HEK293 (cell line): ENCODE measurements around the gene OPCML.

Experiments
- CTCF ChIA-PET: fragments of 350-600 bp; formaldehyde crosslinking; extraction: SDS; loops from one replicate; lab custom pipeline; 2021; ENCODE audit warnings: antibody characterized with exemption; lab: Yijun Ruan, JAX
- POLR2A ChIA-PET: fragments of 300-600 bp; formaldehyde crosslinking; extraction: SDS; loops from one replicate; lab custom pipeline; 2020; ENCODE audit warnings: antibody characterized with exemption, inconsistent platforms; lab: Yijun Ruan, JAX
- H3K27ac ChIP-seq: fragments of 200-500 bp; sonication (Bioruptor generic); 2 replicates; pipeline ENCODE4 v1.5.1; 2014; ENCODE audit warnings: low read depth, low read length, control low read depth, inconsistent platforms; ENCODE audit errors: extremely low read depth
- H3K36me3 ChIP-seq, 2 experiments: fragments of 200-500 bp in 1 of 2; sonication (Bioruptor generic) in 1 of 2; 1 replicate in 1 of 2; 2 replicates in 1 of 2; pipeline ENCODE4 v1.5.1; 2014 to 2017; ENCODE audit warnings: inconsistent platforms in 2 of 2, low read length in 2 of 2; ENCODE audit not compliant: control insufficient read depth in 2 of 2, insufficient read depth in 1 of 2
- H3K4me1 ChIP-seq: fragments of 200-500 bp; sonication (Bioruptor generic); 2 replicates; pipeline ENCODE4 v1.5.1; 2014; ENCODE audit warnings: mild to moderate bottlenecking, low read length, inconsistent platforms; ENCODE audit not compliant: control insufficient read depth, insufficient read depth
- H3K4me3 ChIP-seq: 2 replicates; pipeline ENCODE4 v1.5.1; 2011; ENCODE audit warnings: low read depth, mild to moderate bottlenecking, control low read depth, low read length, moderate library complexity
- H3K9me3 ChIP-seq: fragments of 200-500 bp; sonication (Bioruptor generic); 2 replicates; pipeline ENCODE4 v1.5.1; 2014; ENCODE audit warnings: low read depth, low read length, inconsistent platforms; ENCODE audit not compliant: control insufficient read depth, insufficient read depth
- HOXD13 ChIP-seq: sonication (generic); formaldehyde crosslinking; IDR thresholded peaks from 2 replicates; pipeline ENCODE4 v1.8.0; 2022; ENCODE audit warnings: missing genetic modification reagents, borderline replicate concordance
- TCF7L2 ChIP-seq: IDR thresholded peaks from 2 replicates; pipeline ENCODE4 v1.6.1; 2011; ENCODE audit warnings: low read depth, mild to moderate bottlenecking, inconsistent platforms, low read length, moderate library complexity, borderline replicate concordance
- YY2 ChIP-seq: fragments of 450-650 bp; formaldehyde crosslinking; IDR thresholded peaks from 2 replicates; pipeline ENCODE4 v1.5.1; 2016; ENCODE audit warnings: missing biosample characterization, missing genetic modification characterization
- ZBTB10 ChIP-seq: fragments of 450-650 bp; formaldehyde crosslinking; IDR thresholded peaks from 2 replicates; pipeline ENCODE4 v1.5.1; 2016; ENCODE audit warnings: missing biosample characterization, missing genetic modification characterization
- ZNF140 ChIP-seq: fragments of 450-650 bp; formaldehyde crosslinking; IDR thresholded peaks from 2 replicates; pipeline ENCODE4 v1.5.1; 2016; ENCODE audit warnings: missing biosample characterization, missing genetic modification characterization
- ZNF19 ChIP-seq: fragments of 450-650 bp; formaldehyde crosslinking; IDR thresholded peaks from 2 replicates; pipeline ENCODE4; 2016; ENCODE audit warnings: missing biosample characterization, missing genetic modification characterization, low read depth
- ZNF274 ChIP-seq, 2 experiments: fragments of 200-500 bp in 1 of 2; fragments of 450-650 bp in 1 of 2; sonication (Bioruptor generic) in 1 of 2; formaldehyde crosslinking in 1 of 2; IDR thresholded peaks; 2 replicates each; pipeline versions ENCODE4 v1.5.1 to v1.6.1; 2014 to 2016; ENCODE audit warnings: borderline replicate concordance in 1 of 2, inconsistent platforms in 1 of 2, low read length in 1 of 2, missing biosample characterization in 1 of 2, missing genetic modification characterization in 1 of 2
- ZNF335 ChIP-seq: fragments of 450-650 bp; formaldehyde crosslinking; conservative IDR thresholded peaks from 2 replicates; pipeline ENCODE4 v1.5.1; 2016; ENCODE audit warnings: missing biosample characterization, missing genetic modification characterization
- ZNF391 ChIP-seq: fragments of 450-650 bp; formaldehyde crosslinking; IDR thresholded peaks from 2 replicates; pipeline ENCODE4 v1.5.1; 2016; ENCODE audit warnings: low read depth, missing biosample characterization, missing genetic modification characterization, borderline replicate concordance
- ZNF473 ChIP-seq: fragments of 450-650 bp; formaldehyde crosslinking; IDR thresholded peaks from 2 replicates; pipeline ENCODE4 v1.5.1; 2017; ENCODE audit warnings: missing biosample characterization, missing genetic modification characterization
- ZNF48 ChIP-seq: fragments of 450-650 bp; formaldehyde crosslinking; IDR thresholded peaks from 2 replicates; pipeline ENCODE4 v1.5.1; 2016; ENCODE audit warnings: missing biosample characterization, missing genetic modification characterization
- ZNF558 ChIP-seq: fragments of 450-650 bp; formaldehyde crosslinking; IDR thresholded peaks from 2 replicates; pipeline ENCODE4 v1.5.1; 2016; ENCODE audit warnings: missing biosample characterization, missing genetic modification characterization
- ZNF561 ChIP-seq: fragments of 450-650 bp; IDR thresholded peaks from 2 replicates; pipeline ENCODE4 v1.5.1; 2018; ENCODE audit warnings: missing biosample characterization, missing genetic modification characterization, borderline replicate concordance
- ZNF837 ChIP-seq: fragments of 450-650 bp; formaldehyde crosslinking; IDR thresholded peaks from 2 replicates; pipeline ENCODE4 v1.5.1; 2016; ENCODE audit warnings: missing biosample characterization, missing genetic modification characterization
- TF ChIP-seq, protein P1 (sequence below): fragments of 450-650 bp; formaldehyde crosslinking; conservative IDR thresholded peaks from 2 replicates; pipeline ENCODE4 v1.5.1; 2016; ENCODE audit warnings: low read depth, missing biosample characterization, missing genetic modification characterization
- TF ChIP-seq, protein P2 (sequence below): fragments of 450-650 bp; formaldehyde crosslinking; IDR thresholded peaks from 2 replicates; pipeline ENCODE4 v1.5.1; 2016; ENCODE audit warnings: missing biosample characterization, missing genetic modification characterization
- TF ChIP-seq, protein P3 (sequence below): fragments of 450-650 bp; formaldehyde crosslinking; IDR thresholded peaks from 2 replicates; pipeline ENCODE4 v1.5.1; 2017; ENCODE audit warnings: missing biosample characterization, missing genetic modification characterization

Gene OPCML

DNA sequence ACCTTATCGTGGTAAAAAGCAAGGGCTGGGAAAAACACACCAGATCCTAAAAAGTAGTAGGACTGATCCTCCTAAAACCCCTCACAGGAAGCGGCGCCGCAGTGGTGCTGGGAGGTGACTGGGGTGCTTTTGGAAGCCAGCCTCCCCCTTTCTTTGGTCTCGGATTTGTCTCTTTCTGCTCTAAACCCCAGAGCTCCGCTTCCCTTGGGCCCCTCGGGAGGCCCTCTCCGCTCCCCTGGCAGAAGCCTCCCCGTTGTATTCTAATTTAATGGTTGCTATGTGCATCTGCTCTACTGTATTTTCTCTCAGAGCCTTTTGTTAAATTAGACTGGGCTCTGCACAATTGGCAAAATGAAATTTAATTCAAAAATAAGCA lies 587.7 kb downstream of the OPCML start:
- Histone ChIP-seq H3K4me1 (no peaks in the 10 kb centered on the region), H3K27ac (no peak overlapping the region), H3K4me3 (no peak overlapping the region), H3K9me3 (no peaks in the 10 kb centered on the region), H3K36me3 (no peaks in the 10 kb centered on the region)
- POLR2A ChIA-PET, result no interaction called here
- TF ChIP-seq HOXD13 (CRISPR knock-in tag) (no peak), ZNF274 (IDR thresholded peaks at IDR 0.05; ENCODE audit: low read length) (no peak), ZNF274 (tag by site-specific recombination; IDR thresholded peaks at IDR 0.05; ENCODE audit: borderline replicate concordance) (no peak), ZBTB10 (tag by site-specific recombination) (no peak), ZNF561 (tag by site-specific recombination) (no peak), ZNF837 (tag by site-specific recombination) (no peak), ZNF140 (tag by site-specific recombination) (no peak), ZNF19 (tag by site-specific recombination) (no peak)
- TF ChIP-seq, protein P1, sequence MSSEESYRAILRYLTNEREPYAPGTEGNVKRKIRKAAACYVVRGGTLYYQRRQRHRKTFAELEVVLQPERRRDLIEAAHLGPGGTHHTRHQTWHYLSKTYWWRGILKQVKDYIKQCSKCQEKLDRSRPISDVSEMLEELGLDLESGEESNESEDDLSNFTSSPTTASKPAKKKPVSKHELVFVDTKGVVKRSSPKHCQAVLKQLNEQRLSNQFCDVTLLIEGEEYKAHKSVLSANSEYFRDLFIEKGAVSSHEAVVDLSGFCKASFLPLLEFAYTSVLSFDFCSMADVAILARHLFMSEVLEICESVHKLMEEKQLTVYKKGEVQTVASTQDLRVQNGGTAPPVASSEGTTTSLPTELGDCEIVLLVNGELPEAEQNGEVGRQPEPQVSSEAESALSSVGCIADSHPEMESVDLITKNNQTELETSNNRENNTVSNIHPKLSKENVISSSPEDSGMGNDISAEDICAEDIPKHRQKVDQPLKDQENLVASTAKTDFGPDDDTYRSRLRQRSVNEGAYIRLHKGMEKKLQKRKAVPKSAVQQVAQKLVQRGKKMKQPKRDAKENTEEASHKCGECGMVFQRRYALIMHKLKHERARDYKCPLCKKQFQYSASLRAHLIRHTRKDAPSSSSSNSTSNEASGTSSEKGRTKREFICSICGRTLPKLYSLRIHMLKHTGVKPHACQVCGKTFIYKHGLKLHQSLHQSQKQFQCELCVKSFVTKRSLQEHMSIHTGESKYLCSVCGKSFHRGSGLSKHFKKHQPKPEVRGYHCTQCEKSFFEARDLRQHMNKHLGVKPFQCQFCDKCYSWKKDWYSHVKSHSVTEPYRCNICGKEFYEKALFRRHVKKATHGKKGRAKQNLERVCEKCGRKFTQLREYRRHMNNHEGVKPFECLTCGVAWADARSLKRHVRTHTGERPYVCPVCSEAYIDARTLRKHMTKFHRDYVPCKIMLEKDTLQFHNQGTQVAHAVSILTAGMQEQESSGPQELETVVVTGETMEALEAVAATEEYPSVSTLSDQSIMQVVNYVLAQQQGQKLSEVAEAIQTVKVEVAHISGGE (tag by site-specific recombination), result no peak
- CTCF ChIA-PET, result interaction anchor here (0.6 kb wide), 1 partner anchor 100 kb away, joined by 7 read pairs; no protein-coding TSS in a partner anchor

DNA sequence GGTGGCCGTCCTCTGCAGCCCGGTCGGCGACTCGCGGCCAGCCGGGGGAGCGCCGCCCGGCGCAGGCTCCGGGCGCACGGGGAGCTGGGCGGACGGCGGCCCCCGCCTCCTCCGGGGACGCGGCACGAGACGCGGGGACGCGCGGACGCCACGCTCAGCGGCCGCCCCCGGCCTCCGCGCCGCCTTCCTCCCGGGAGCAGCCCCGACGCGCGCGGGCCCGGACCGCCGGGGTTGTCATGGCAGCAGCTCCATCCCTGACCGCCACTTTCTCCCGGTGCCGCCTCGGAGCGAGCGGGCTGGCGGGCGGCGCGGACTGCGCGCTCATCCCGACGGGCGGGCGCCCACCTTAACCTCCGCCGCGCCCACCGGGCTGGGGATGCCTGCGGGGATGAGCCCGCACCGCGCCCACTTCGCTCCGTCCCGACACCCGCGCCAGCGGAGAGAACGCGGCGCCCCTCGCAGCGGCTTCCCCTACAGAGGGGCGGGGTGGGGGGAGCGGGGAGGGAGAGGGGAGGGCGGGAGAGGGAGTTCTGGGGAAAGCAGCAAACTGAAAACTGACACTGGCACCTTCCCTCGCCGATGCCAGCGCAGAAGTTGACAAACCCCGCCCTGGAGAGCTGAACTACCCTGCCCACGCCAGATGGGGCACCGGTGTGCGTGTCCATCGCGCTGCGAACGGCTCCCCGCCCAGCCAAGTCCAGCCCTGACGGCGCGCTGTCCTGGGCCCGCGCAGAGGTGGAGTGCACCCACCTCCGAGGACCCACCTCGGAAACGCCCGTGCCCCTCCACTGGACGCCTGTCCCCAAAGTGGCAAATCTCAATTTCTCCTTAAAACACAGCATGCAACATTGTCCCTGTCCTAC lies 588.4 kb downstream of the OPCML start:
- ChIA-PET POLR2A (no interaction called here), CTCF (interaction anchor here (0.6 to 5.1 kb wide), 6 partner anchors 7 to 1249 kb away, joined by 3 to 22 read pairs (median 5); no protein-coding TSS in a partner anchor)

More for the DNA sequence above, 588.4 kb downstream of the OPCML start:
- Histone ChIP-seq H3K4me1 (no peaks in the 10 kb centered on the region), H3K4me3 (peak overlapping the region; percentile 36), H3K27ac (no peak overlapping the region), H3K9me3 (no peaks in the 10 kb centered on the region), H3K36me3 (no peaks in the 10 kb centered on the region)
- TF ChIP-seq ZNF391 (tag by site-specific recombination) (no peak), TCF7L2 (no peak), ZNF473 (tag by site-specific recombination) (no peak), ZNF48 (tag by site-specific recombination) (no peak), ZNF558 (tag by site-specific recombination) (no peak), YY2 (tag by site-specific recombination) (no peak), ZNF335 (tag by site-specific recombination) (no peak)
- TF ChIP-seq, protein P2, sequence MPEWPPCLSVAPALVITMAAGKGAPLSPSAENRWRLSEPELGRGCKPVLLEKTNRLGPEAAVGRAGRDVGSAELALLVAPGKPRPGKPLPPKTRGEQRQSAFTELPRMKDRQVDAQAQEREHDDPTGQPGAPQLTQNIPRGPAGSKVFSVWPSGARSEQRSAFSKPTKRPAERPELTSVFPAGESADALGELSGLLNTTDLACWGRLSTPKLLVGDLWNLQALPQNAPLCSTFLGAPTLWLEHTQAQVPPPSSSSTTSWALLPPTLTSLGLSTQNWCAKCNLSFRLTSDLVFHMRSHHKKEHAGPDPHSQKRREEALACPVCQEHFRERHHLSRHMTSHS (tag by site-specific recombination), result no peak
- TF ChIP-seq, protein P3, sequence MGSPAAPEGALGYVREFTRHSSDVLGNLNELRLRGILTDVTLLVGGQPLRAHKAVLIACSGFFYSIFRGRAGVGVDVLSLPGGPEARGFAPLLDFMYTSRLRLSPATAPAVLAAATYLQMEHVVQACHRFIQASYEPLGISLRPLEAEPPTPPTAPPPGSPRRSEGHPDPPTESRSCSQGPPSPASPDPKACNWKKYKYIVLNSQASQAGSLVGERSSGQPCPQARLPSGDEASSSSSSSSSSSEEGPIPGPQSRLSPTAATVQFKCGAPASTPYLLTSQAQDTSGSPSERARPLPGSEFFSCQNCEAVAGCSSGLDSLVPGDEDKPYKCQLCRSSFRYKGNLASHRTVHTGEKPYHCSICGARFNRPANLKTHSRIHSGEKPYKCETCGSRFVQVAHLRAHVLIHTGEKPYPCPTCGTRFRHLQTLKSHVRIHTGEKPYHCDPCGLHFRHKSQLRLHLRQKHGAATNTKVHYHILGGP (tag by site-specific recombination), result no peak
